HFF-Myc (cell line): ENCODE data around the gene TIPIN.
"Not testable (repeated sequence)": the region's sequence is repeated elsewhere in the genome, so short reads cannot be mapped to it uniquely, and the experiment has no call there.

Experiments used
- DNase-seq: peaks from one replicate; pipeline ENCODE4 v3.0.0-alpha.2; 2011; ENCODE audit warnings: low read depth; ENCODE audit errors: extremely low read depth
- H3K4me3 ChIP-seq: replicated peaks from 2 replicates; pipeline ENCODE4 v1.5.1; 2011; ENCODE audit warnings: low read depth, mild to moderate bottlenecking, control low read depth, low read length
- CTCF ChIP-seq: IDR thresholded peaks from 2 replicates; pipeline ENCODE4 v1.5.1; 2012; ENCODE audit warnings: mild to moderate bottlenecking, low read depth, low read length, control low read depth; ENCODE audit errors: missing control alignments

TIPIN gene

GRCh38 chr15:66402761-66403284, 46.3 kb upstream of the TIPIN start:
- no peak overlapping the region for H3K4me3 ChIP-seq
- no peak for DNase-seq
- TF ChIP-seq CTCF: no peak

- H3K4me3 ChIP-seq: no peak overlapping the region
- no peak for TF ChIP-seq CTCF
- no peak for DNase-seq
Measured at GRCh38 chr15:66401130-66402021, 44.9 kb upstream of the TIPIN start.

- H3K4me3 ChIP-seq: no peak overlapping the region
- DNase-seq: no peak
- TF ChIP-seq CTCF: no peak
Measured at GRCh38 chr15:66400351-66400774, 43.9 kb upstream of the TIPIN start.

- TF ChIP-seq CTCF: no peak
- DNase-seq: no peak
- H3K4me3 ChIP-seq: no peak overlapping the region
Measured at GRCh38 chr15:66399276-66399675, 42.8 kb upstream of the TIPIN start.

GRCh38 chr15:66394915-66395314, 38.4 kb upstream of the TIPIN start:
- TF ChIP-seq CTCF: no peak
- H3K4me3 ChIP-seq: no peak overlapping the region
- DNase-seq: no peak

GRCh38 chr15:66394472-66394871, 38.0 kb upstream of the TIPIN start:
- H3K4me3 ChIP-seq: no peak overlapping the region
- no peak for TF ChIP-seq CTCF

GRCh38 chr15:66393037-66393436, 36.6 kb upstream of the TIPIN start:
- DNase-seq, H3K4me3 ChIP-seq: not testable (repeated sequence)

More at GRCh38 chr15:66394472-66394871, 38.0 kb upstream of the TIPIN start:
- no peak for DNase-seq
